ENCODE data around the gene HK1.

- TF ChIP-seq POLR2A (IDR thresholded peaks at IDR 0.05), result peak in 1 of 2 donors; percentile 57
- TF ChIP-seq CTCF (IDR thresholded peaks at IDR 0.05), result no peak
Measured at GRCh38 chr10:69327463-69328379, 49.4 kb downstream of the HK1 start.
